GM12878 (cell line): Measurements from ENCODE around the gene PHC2. TPM values are rescaled to one million over a fixed set of nuclear protein-coding genes. Genes with fewer than 3 reads are reported as not detected.
A peak's percentile ranks its signal among the peaks of the same experiment; 100 is the strongest.

Experiments used
- BCLAF1 ChIP-seq: fragments of 450-650 bp; IDR thresholded peaks from 2 replicates; pipeline ENCODE4 v1.6.1; 2017; ENCODE audit warnings: antibody characterized with exemption, mild to moderate bottlenecking, moderate library complexity
- FOXK2 ChIP-seq: fragments of 450-650 bp; IDR thresholded peaks from 2 replicates; pipeline ENCODE4 v1.6.1; 2017; ENCODE audit warnings: mild to moderate bottlenecking, moderate library complexity
- SREBF1 ChIP-seq: IDR thresholded peaks from 2 replicates; pipeline ENCODE4 v1.6.1; 2012; ENCODE audit warnings: mild to moderate bottlenecking, low read length
- microRNA counts: library from miRNA; unstranded; fragments of <30 nt; microRNA quantifications from one replicate; lab custom pipeline; 2016
- microRNA-seq: library from miRNA; unstranded; fragments of <30 nt; microRNA quantifications from one replicate; pipeline ENCODE4, GENCODE V29; 2018
- polyA plus RNA-seq, 11 experiments: library from polyadenylated mRNA; depleted of rRNA in 4 of 11; unstranded in 6 of 11; stranded (reverse) in 5 of 11; fragments of >200 nt; fragmentation: Nextera tagmentation in 4 of 11; fragmentation: Illumina TruSeq in 1 of 11; extraction: Ambion mirVana in 4 of 11; extraction: Trizol in 1 of 11; gene quantifications; 1 replicate in 1 of 11; 2 replicates in 10 of 11; pipeline versions ENCODE4 v1.2.1 to v1.2.3, GENCODE V29; 2011 to 2016; ENCODE audit warnings: inconsistent platforms in 2 of 11, missing spikeins in 2 of 11, low read depth in 1 of 11
- small RNA-seq: library from RNA; depleted of rRNA; stranded (forward); fragments of <200 nt; gene quantifications from one replicate; pipeline ENCODE3, GENCODE V24; 2014
- total RNA-seq, 4 experiments: library from RNA; depleted of rRNA in 3 of 4; stranded (reverse); fragments of >200 nt in 3 of 4; fragmentation: Illumina TruSeq in 1 of 4; extraction: Trizol in 1 of 4; gene quantifications; 2 replicates each; pipeline versions ENCODE4 v1.2.1 to v1.2.3, GENCODE V29; 2013 to 2021

The PHC2 gene
- total and polyA plus RNA-seq, 10 of the 15 experiments (the other 5 are each of a cell fraction or from before 2014, with no cell fraction given), result 2.0 to 35.9 (median 16.4) TPM

- TF ChIP-seq BCLAF1 (no peak), FOXK2 (no peak), SREBF1 (no peak)
Measured at GRCh38 chr1:33273961-33274371, 156.9 kb downstream of the PHC2 start (continued).

MicroRNAs encoded within 50 kb of the gene (microRNA counts, 767-probe panel; counts per million panel counts)
- 784 counts per million, percentile 18 among the panel's probes with 10 or more counts for microRNA hsa-miR-3605-5p (lab: Ali Mortazavi, UCI)

Small RNA genes within 50 kb of the gene (microRNA-seq; reads per million reads assigned to microRNA genes)
- 5.8 reads per million, percentile 33 among the genes with 10 or more reads in this experiment for gene MIR3605

Small RNA genes within 50 kb of the gene (small RNA-seq; reads per million reads assigned to genes)
- gene RN7SKP16, result not detected

Other genes with a start within 250 kb of the PHC2 start
- gene TRIM62, start 249.1 kb downstream of the PHC2 start, total RNA-seq (2014; rRNA removed), result 1.2 and 2.2 TPM in 2 replicates
- gene TRIM62, start 249.1 kb downstream of the PHC2 start, total RNA-seq (2014; rRNA removed; fragmentation: Illumina TruSeq; extraction: Trizol), result 0.69 and 1.0 TPM in 2 replicates
- gene TRIM62, start 249.1 kb downstream of the PHC2 start, total RNA-seq (2021), result 4.1 and 4.2 TPM in 2 replicates
- gene TRIM62, start 249.1 kb downstream of the PHC2 start, polyA plus RNA-seq (2011; rRNA removed), result 0.37 and 0.99 TPM in 2 replicates
- 2.7 and 2.8 TPM in 2 replicates for gene TRIM62, start 249.1 kb downstream of the PHC2 start, polyA plus RNA-seq (2014; fragmentation: Illumina TruSeq; extraction: Trizol)
- under 1 TPM; 0.52 to 0.55 TPM for gene TRIM62, start 249.1 kb downstream of the PHC2 start, polyA plus RNA-seq (2014; fragmentation: Nextera tagmentation; extraction: Ambion mirVana)
- gene TRIM62, start 249.1 kb downstream of the PHC2 start, polyA plus RNA-seq (2014; rRNA removed), result 2.6 and 2.8 TPM in 2 replicates
- 1 to 10 TPM; 1.9 TPM for gene TRIM62, start 249.1 kb downstream of the PHC2 start, polyA plus RNA-seq (2016; fragmentation: Nextera tagmentation; extraction: Ambion mirVana)
- 8.2 and 11.1 TPM in 2 replicates for gene ZNF362, start 174.6 kb downstream of the PHC2 start, total RNA-seq (2014; rRNA removed)
- 4.0 and 5.5 TPM in 2 replicates for gene ZNF362, start 174.6 kb downstream of the PHC2 start, total RNA-seq (2014; rRNA removed; fragmentation: Illumina TruSeq; extraction: Trizol)
- 20.2 and 22.8 TPM in 2 replicates for gene ZNF362, start 174.6 kb downstream of the PHC2 start, total RNA-seq (2021)
- 1.5 and 3.5 TPM in 2 replicates for gene ZNF362, start 174.6 kb downstream of the PHC2 start, polyA plus RNA-seq (2011; rRNA removed)
- gene ZNF362, start 174.6 kb downstream of the PHC2 start, polyA plus RNA-seq (2014; fragmentation: Illumina TruSeq; extraction: Trizol), result 3.2 and 6.7 TPM in 2 replicates
- 1 to 10 TPM in 1 of 2 experiments, under 1 TPM in 1; 0.74 to 1.5 TPM for gene ZNF362, start 174.6 kb downstream of the PHC2 start, polyA plus RNA-seq (2014; fragmentation: Nextera tagmentation; extraction: Ambion mirVana)
- gene ZNF362, start 174.6 kb downstream of the PHC2 start, polyA plus RNA-seq (2014; rRNA removed), result 14.4 and 20.1 TPM in 2 replicates
- gene ZNF362, start 174.6 kb downstream of the PHC2 start, polyA plus RNA-seq (2016; fragmentation: Nextera tagmentation; extraction: Ambion mirVana), result 10 to 100 TPM; 19.5 to 21.4 TPM
- gene A3GALT2, start 110.0 kb downstream of the PHC2 start, total RNA-seq (2014; rRNA removed), result not detected in 2 replicates
- gene A3GALT2, start 110.0 kb downstream of the PHC2 start, total RNA-seq (2014; rRNA removed; fragmentation: Illumina TruSeq; extraction: Trizol), result not detected in 2 replicates
- gene A3GALT2, start 110.0 kb downstream of the PHC2 start, total RNA-seq (2021), result not detected in 2 replicates
- not detected in 2 replicates for gene A3GALT2, start 110.0 kb downstream of the PHC2 start, polyA plus RNA-seq (2011; rRNA removed)
- not detected in 2 replicates for gene A3GALT2, start 110.0 kb downstream of the PHC2 start, polyA plus RNA-seq (2014; fragmentation: Illumina TruSeq; extraction: Trizol)
- not detected for gene A3GALT2, start 110.0 kb downstream of the PHC2 start, polyA plus RNA-seq (2014; fragmentation: Nextera tagmentation; extraction: Ambion mirVana)
- not detected in 2 replicates for gene A3GALT2, start 110.0 kb downstream of the PHC2 start, polyA plus RNA-seq (2014; rRNA removed)
- gene A3GALT2, start 110.0 kb downstream of the PHC2 start, polyA plus RNA-seq (2016; fragmentation: Nextera tagmentation; extraction: Ambion mirVana), result not detected
- 4.1 and 4.7 TPM in 2 replicates for gene ZSCAN20, start 41.5 kb upstream of the PHC2 start, total RNA-seq (2014; rRNA removed)
- 4.2 and 5.1 TPM in 2 replicates for gene ZSCAN20, start 41.5 kb upstream of the PHC2 start, total RNA-seq (2014; rRNA removed; fragmentation: Illumina TruSeq; extraction: Trizol)
- 4.4 and 4.7 TPM in 2 replicates for gene ZSCAN20, start 41.5 kb upstream of the PHC2 start, total RNA-seq (2021)
- 2.4 and 2.6 TPM in 2 replicates for gene ZSCAN20, start 41.5 kb upstream of the PHC2 start, polyA plus RNA-seq (2011; rRNA removed)
- gene ZSCAN20, start 41.5 kb upstream of the PHC2 start, polyA plus RNA-seq (2014; fragmentation: Illumina TruSeq; extraction: Trizol), result 2.9 and 3.6 TPM in 2 replicates
- under 1 TPM; 0.35 to 0.37 TPM for gene ZSCAN20, start 41.5 kb upstream of the PHC2 start, polyA plus RNA-seq (2014; fragmentation: Nextera tagmentation; extraction: Ambion mirVana)
- 2.0 and 2.3 TPM in 2 replicates for gene ZSCAN20, start 41.5 kb upstream of the PHC2 start, polyA plus RNA-seq (2014; rRNA removed)
- 1 to 10 TPM; 2.2 to 2.3 TPM for gene ZSCAN20, start 41.5 kb upstream of the PHC2 start, polyA plus RNA-seq (2016; fragmentation: Nextera tagmentation; extraction: Ambion mirVana)